WERI-Rb-1 (cell line): ENCODE data around the gene PIK3R3.
"Not testable (repeated sequence)": the region's sequence is repeated elsewhere in the genome, so short reads cannot be mapped to it uniquely, and the experiment has no call there.

Experiments used
- DNase-seq: peaks from one replicate; pipeline ENCODE4 v3.0.0-alpha.2; 2020
- H3K27ac ChIP-seq: fragments of 250-450 bp; sonication (Bioruptor Pico); 2 replicates; pipeline ENCODE4 v1.5.1; 2020; ENCODE audit warnings: mild to moderate bottlenecking, moderate library complexity
- H3K27me3 ChIP-seq: fragments of 250-450 bp; sonication (Bioruptor Pico); 2 replicates; pipeline ENCODE4 v1.5.1; 2021; ENCODE audit warnings: mild to moderate bottlenecking, low read depth, moderate library complexity; ENCODE audit not compliant: insufficient read depth, severe bottlenecking
- H3K36me3 ChIP-seq: fragments of 250-450 bp; sonication (Bioruptor Pico); 2 replicates; pipeline ENCODE4 v1.5.1; 2020; ENCODE audit warnings: mild to moderate bottlenecking, moderate library complexity
- H3K4me3 ChIP-seq: 2 replicates; pipeline ENCODE4 v1.5.1; 2011; ENCODE audit warnings: low read depth, mild to moderate bottlenecking, control low read depth, low read length
- H3K9me3 ChIP-seq: fragments of 250-450 bp; sonication (Bioruptor Pico); 2 replicates; pipeline ENCODE4 v1.5.1; 2021; ENCODE audit warnings: mild to moderate bottlenecking, moderate library complexity; ENCODE audit not compliant: severe bottlenecking
- TF ChIP-seq, protein P1 (sequence below): IDR thresholded peaks from 2 replicates; pipeline ENCODE4 v1.5.1; 2011; ENCODE audit warnings: low read depth, mild to moderate bottlenecking, control low read depth, inconsistent platforms, low read length

The PIK3R3 gene

DNA sequence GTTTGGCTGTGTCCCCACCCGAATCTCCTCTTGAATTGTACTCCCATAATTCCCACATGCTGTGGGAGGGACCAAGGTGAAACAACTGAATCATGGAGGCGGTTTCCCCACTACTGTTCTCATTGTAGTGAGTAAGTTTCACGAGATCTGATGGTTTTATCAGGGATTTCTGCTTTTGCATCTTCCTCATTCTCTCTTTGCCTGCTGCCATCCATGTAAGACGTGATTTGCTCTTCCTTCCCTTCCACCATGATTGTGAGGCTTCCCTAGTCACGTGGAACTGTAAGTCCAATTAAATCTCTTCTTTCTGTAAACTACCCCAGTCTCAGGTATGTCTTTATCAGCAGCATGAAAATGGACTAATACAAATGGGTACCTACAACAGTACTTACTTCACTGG lies 73.5 kb downstream of the PIK3R3 start:
- Histone ChIP-seq H3K9me3 (no peaks in the 10 kb centered on the region), H3K27ac (no peak overlapping the region), H3K4me3 (no peak overlapping the region), H3K36me3 (peaks cover 69% of the 10 kb centered on the region), H3K27me3 (no peaks in the 10 kb centered on the region)
- TF ChIP-seq, protein P1, sequence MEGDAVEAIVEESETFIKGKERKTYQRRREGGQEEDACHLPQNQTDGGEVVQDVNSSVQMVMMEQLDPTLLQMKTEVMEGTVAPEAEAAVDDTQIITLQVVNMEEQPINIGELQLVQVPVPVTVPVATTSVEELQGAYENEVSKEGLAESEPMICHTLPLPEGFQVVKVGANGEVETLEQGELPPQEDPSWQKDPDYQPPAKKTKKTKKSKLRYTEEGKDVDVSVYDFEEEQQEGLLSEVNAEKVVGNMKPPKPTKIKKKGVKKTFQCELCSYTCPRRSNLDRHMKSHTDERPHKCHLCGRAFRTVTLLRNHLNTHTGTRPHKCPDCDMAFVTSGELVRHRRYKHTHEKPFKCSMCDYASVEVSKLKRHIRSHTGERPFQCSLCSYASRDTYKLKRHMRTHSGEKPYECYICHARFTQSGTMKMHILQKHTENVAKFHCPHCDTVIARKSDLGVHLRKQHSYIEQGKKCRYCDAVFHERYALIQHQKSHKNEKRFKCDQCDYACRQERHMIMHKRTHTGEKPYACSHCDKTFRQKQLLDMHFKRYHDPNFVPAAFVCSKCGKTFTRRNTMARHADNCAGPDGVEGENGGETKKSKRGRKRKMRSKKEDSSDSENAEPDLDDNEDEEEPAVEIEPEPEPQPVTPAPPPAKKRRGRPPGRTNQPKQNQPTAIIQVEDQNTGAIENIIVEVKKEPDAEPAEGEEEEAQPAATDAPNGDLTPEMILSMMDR: no peak
- no peak for DNase-seq

DNA sequence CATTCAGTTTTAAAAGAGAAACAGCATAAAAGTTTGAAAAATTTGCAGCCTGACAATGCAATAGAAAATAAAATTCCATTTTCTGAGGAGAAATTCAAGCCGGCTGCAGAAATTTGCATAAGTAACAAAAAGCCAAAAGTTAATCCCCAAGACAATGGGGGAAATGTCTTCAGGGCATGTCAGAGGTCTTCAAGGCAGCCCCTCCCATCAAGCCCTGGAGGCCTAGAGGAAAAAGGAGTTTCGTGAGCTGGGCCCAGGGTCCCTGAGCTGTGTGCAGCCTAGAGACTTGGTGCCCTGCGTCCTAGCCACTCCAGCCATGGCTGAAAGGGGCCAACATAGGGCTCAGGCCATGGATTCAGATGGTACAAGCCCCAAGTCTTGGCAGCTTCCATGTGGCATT lies 74.6 kb downstream of the PIK3R3 start:
- H3K27ac ChIP-seq: no peak overlapping the region
- TF ChIP-seq, protein P1: no peak
- no peak overlapping the region for H3K4me3 ChIP-seq
- H3K9me3 ChIP-seq: no peaks in the 10 kb centered on the region
- H3K36me3 ChIP-seq: peaks cover 80% of the 10 kb centered on the region
- H3K27me3 ChIP-seq: no peaks in the 10 kb centered on the region
- no peak for DNase-seq

DNA sequence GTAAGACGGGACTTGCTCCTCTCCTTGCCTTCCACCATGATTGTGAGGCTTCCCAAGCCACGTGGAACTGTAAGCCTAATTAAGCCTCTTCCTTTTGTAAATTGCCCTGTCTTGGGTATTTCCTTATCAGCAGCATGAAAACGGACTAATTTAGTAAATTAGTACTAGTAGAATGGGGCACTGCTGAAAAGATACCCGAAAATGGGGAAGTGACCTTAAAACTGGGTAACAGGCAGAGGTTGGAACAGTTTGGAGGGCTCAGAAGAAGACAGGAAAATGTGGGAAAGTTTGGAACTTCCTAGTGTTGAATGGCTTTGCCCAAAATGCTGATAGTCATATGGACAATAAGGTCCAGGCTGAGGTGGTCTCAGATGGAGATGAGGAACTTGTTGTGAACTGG lies 75.2 kb downstream of the PIK3R3 start:
- DNase-seq, H3K4me3 ChIP-seq, H3K27ac ChIP-seq, H3K9me3 ChIP-seq, H3K27me3 ChIP-seq: not testable (repeated sequence)
- H3K36me3 ChIP-seq: peaks cover 83% of the 10 kb centered on the region

DNA sequence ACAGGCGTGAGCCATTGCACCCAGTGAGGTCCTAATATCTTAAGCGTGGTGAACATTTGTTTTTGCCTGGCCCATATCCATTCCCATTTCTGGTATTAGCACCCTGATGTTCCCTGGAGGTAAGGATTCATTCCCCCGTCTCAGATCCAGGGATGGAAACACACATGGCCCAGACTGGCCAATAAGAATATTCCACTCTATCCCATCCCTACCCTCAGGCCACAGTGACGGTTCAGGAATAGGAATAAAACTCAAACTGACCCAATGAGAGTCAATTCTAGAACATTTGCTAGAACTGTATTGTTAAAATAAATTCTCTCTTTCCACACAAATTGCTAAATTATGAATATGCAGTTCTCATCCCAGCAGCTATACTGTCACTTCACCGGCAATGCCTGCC lies 76.1 kb downstream of the PIK3R3 start:
- no peak for DNase-seq
- Histone ChIP-seq H3K4me3 (no peak overlapping the region), H3K27me3 (no peaks in the 10 kb centered on the region), H3K9me3 (no peaks in the 10 kb centered on the region), H3K36me3 (peaks cover 78% of the 10 kb centered on the region), H3K27ac (no peak overlapping the region)
- TF ChIP-seq, protein P1: no peak

DNA sequence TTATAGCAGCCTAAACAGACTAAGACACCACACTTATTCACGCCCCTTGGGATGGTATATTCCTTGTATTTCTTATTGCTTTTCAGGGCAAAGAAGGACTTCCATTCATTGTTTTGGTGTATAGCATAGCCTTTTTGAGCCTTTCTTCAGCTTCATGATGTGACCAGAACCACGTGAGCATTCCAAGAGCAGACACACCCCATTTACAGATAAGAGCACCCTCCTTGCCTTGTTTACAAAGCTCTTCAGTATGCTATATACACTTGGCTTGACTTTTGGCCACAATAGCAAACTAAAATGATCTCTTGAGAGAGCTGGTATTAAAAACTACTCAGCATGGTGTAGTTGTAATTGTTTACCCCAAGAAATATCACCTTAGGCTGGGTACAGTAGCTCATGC lies 78.7 kb downstream of the PIK3R3 start:
- H3K4me3 ChIP-seq: no peak overlapping the region
- no peaks in the 10 kb centered on the region for H3K27me3 ChIP-seq
- H3K27ac ChIP-seq: no peak overlapping the region
- TF ChIP-seq, protein P1: no peak
- H3K9me3 ChIP-seq: no peaks in the 10 kb centered on the region
- DNase-seq: no peak
- H3K36me3 ChIP-seq: peaks cover 61% of the 10 kb centered on the region

DNA sequence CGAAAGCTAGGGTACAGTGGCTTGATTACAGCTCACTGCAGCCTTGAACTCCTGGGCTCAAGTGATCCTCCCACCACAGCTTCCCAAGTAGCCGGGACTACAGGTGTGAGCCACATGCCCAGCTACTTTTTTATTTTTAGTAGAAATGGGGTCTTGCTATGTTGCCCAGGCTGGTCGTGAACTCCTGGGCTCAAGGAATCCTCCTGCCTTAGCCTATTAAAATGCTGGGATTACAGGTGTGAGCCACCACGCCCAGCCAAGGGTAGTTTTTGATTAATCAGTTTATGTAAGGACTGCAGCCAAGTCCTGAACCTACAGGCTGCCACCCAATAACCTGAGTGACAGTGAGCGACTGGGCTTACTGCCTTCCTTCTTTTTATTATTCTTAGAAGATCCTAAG lies 88.3 kb downstream of the PIK3R3 start:
- Histone ChIP-seq H3K27ac (no peak overlapping the region), H3K4me3 (no peak overlapping the region), H3K27me3 (no peaks in the 10 kb centered on the region), H3K36me3 (peaks cover 36% of the 10 kb centered on the region), H3K9me3 (no peaks in the 10 kb centered on the region)
- TF ChIP-seq, protein P1: no peak
- DNase-seq: no peak
